IPS-NIHi11 (cell line): ENCODE results near the gene BORCS5.

Experiments used
- DNase-seq: peaks from one replicate; pipeline ENCODE4 v3.0.0; 2012; ENCODE audit warnings: mixed read lengths, low spot score

Gene BORCS5

GRCh38 chr12:12513416-12514006 is 156.6 kb downstream of the BORCS5 start:
- no peak for DNase-seq

DNA sequence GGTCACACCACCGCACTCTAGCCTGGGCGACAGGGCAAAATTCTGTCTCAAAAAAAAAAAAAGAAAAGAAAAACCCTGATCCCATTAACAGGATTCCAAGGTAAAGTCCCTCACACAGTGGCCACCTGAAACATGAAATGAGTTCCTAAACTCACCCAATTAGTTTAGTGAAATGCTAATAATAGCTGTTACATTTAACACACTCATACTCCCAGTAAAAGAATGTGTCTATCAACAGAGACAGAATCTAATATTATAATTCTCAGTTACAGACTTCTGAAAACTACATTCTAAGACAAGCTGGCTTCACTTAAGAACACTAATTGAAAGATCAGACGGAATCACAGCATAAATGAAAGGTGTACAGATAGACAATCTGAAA is 161.6 kb downstream of the BORCS5 start:
- no peak for DNase-seq

GRCh38 chr12:12518919-12519318 is 162.0 kb downstream of the BORCS5 start:
- DNase-seq = no peak
